ENCODE data around the gene LRRC36. TPM values are rescaled to one million over a fixed set of nuclear protein-coding genes. Genes with fewer than 3 reads are reported as not detected.

Gene LRRC36
- total RNA-seq, 1 donor from 2014 or later: 0.69 TPM

GRCh38 chr16:67312719-67313118, 13.9 kb upstream of the LRRC36 start:
- no peak overlapping the region for H3K4me3 Mint-ChIP-seq
- no peak for ATAC-seq (ENCODE audit: low read depth)
- H3K36me3 Mint-ChIP-seq (ENCODE audit: low read depth): no peaks in the 10 kb centered on the region
- H3K27ac Mint-ChIP-seq: no peak overlapping the region
- no peak for DNase-seq
- ChIA-PET POLR2A (no interaction called here), CTCF (no interaction called here)
- TF ChIP-seq CTCF (IDR thresholded peaks at IDR 0.05): no peak
- H3K9me3 Mint-ChIP-seq: no peaks in the 10 kb centered on the region
- peaks cover 3% of the 10 kb centered on the region for H3K27me3 Mint-ChIP-seq
- H3K4me1 Mint-ChIP-seq: peaks cover 5% of the 10 kb centered on the region
- intact Hi-C loops (cut with micrococcal nuclease): no loop called here

- ATAC-seq (ENCODE audit: low read depth) (no peak), DNase-seq (no peak)
- H3K27me3 Mint-ChIP-seq: peaks cover 13% of the 10 kb centered on the region
- POLR2A ChIA-PET: no interaction called here
- no peaks in the 10 kb centered on the region for H3K4me1 Mint-ChIP-seq
- no peaks in the 10 kb centered on the region for H3K9me3 Mint-ChIP-seq
- H3K27ac Mint-ChIP-seq: no peak overlapping the region
- no peaks in the 10 kb centered on the region for H3K36me3 Mint-ChIP-seq (ENCODE audit: low read depth)
- CTCF ChIA-PET: no interaction called here
- intact Hi-C loops (cut with micrococcal nuclease): no loop called here
- TF ChIP-seq CTCF (IDR thresholded peaks at IDR 0.05): no peak
- no peak overlapping the region for H3K4me3 Mint-ChIP-seq
Measured at GRCh38 chr16:67317853-67318252, 8.8 kb upstream of the LRRC36 start.

GRCh38 chr16:67326115-67326471, 522 bp upstream of the LRRC36 start:
- Mint-ChIP-seq H3K4me3 (peak overlapping the region; percentile 75), H3K27ac (no peak overlapping the region), H3K27me3 (peaks cover 2% of the 10 kb centered on the region), H3K9me3 (no peaks in the 10 kb centered on the region), H3K4me1 (peaks cover 28% of the 10 kb centered on the region), H3K36me3 (ENCODE audit: low read depth) (no peaks in the 10 kb centered on the region)
- intact Hi-C loops (cut with micrococcal nuclease): loop anchor here (5.0 kb wide), 1 partner anchor 49 kb away; the partner anchor contains the start of gene PLEKHG4
- POLR2A ChIA-PET: interaction anchor here (0.6 to 1.1 kb wide), 2 partner anchors 99 to 901 kb away, joined by 3 to 5 read pairs; partner anchors contain the start of gene TMEM208
- ATAC-seq (ENCODE audit: low read depth): no peak
- no peak for TF ChIP-seq CTCF (IDR thresholded peaks at IDR 0.05)
- DNase-seq: no peak
- CTCF ChIA-PET: no interaction called here

GRCh38 chr16:67327743-67328142, 1.1 kb downstream of the LRRC36 start:
- Mint-ChIP-seq H3K27me3 (peaks cover 4% of the 10 kb centered on the region), H3K27ac (no peak overlapping the region), H3K4me3 (peak overlapping the region; percentile 3), H3K9me3 (no peaks in the 10 kb centered on the region), H3K36me3 (ENCODE audit: low read depth) (no peaks in the 10 kb centered on the region), H3K4me1 (peaks cover 28% of the 10 kb centered on the region)
- DNase-seq: no peak
- no peak for ATAC-seq (ENCODE audit: low read depth)
- TF ChIP-seq CTCF (IDR thresholded peaks at IDR 0.05): no peak
- ChIA-PET CTCF (no interaction called here), POLR2A (interaction anchor here (0.6 to 0.7 kb wide), 2 partner anchors 61 to 361 kb away, joined by 5 to 6 read pairs; no protein-coding TSS in a partner anchor)
- intact Hi-C loops (cut with micrococcal nuclease): loop anchor here (5.0 kb wide), 1 partner anchor 50 kb away; the partner anchor contains the start of gene PLEKHG4

- Mint-ChIP-seq H3K9me3 (peaks cover 4% of the 10 kb centered on the region), H3K4me3 (no peak overlapping the region), H3K27ac (no peak overlapping the region), H3K36me3 (ENCODE audit: low read depth) (no peaks in the 10 kb centered on the region), H3K27me3 (peaks cover 4% of the 10 kb centered on the region), H3K4me1 (peaks cover 23% of the 10 kb centered on the region)
- ChIA-PET CTCF (no interaction called here), POLR2A (interaction anchor here (0.6 kb wide), 1 partner anchor 148 kb away, joined by 4 read pairs; no protein-coding TSS in a partner anchor)
- DNase-seq (no peak), ATAC-seq (ENCODE audit: low read depth) (no peak)
- TF ChIP-seq CTCF (IDR thresholded peaks at IDR 0.05): no peak
- intact Hi-C loops (cut with micrococcal nuclease): loop anchor here (5.0 kb wide), 1 partner anchor 53 kb away; the partner anchor contains the start of gene PLEKHG4
Measured at GRCh38 chr16:67329901-67330300, 3.3 kb downstream of the LRRC36 start.

Measured in activated B cell treated with CpG ODN at 0.5 μM for 24 hours (primary cell).